GM23338 (cell line): Measurements from ENCODE around the gene CLDN15. TPM values are rescaled to one million over a fixed set of nuclear protein-coding genes. Genes with fewer than 3 reads are reported as not detected.

ENCODE experiments used
- ATAC-seq: fragments of 200-7000 bp; cut with Tn5 transposase; 3 replicates; pipeline ENCODE4 v1.9.1; 2020
- DNase-seq: peaks from one replicate; pipeline ENCODE4 v3.0.0-alpha.2; 2015; ENCODE audit warnings: low spot score
- H2AFZ ChIP-seq: fragments of 200-600 bp; sonication (generic); 2 replicates; pipeline ENCODE4 v1.8.0; 2016; ENCODE audit warnings: antibody characterized with exemption, mild to moderate bottlenecking, moderate library complexity
- H3F3A ChIP-seq: fragments of 200-600 bp; sonication (generic); replicated peaks from 2 replicates; pipeline ENCODE4 v1.8.0; 2017; ENCODE audit warnings: antibody characterized with exemption, mixed run types, low read depth
- H3K27ac ChIP-seq: fragments of 200-600 bp; sonication (generic); 2 replicates; pipeline ENCODE4 v1.6.1; 2016; ENCODE audit warnings: low read depth
- H3K27me3 ChIP-seq: fragments of 200-600 bp; sonication (generic); 2 replicates; pipeline ENCODE4 v1.8.0; 2016; ENCODE audit warnings: mild to moderate bottlenecking, mixed run types, moderate library complexity; ENCODE audit not compliant: insufficient read depth
- H3K36me3 ChIP-seq: fragments of 200-600 bp; sonication (generic); 2 replicates; pipeline ENCODE4 v1.8.0; 2016; ENCODE audit warnings: mild to moderate bottlenecking; ENCODE audit not compliant: insufficient read depth
- H3K4me1 ChIP-seq: fragments of 200-600 bp; sonication (generic); 2 replicates; pipeline ENCODE4 v1.8.0; 2016; ENCODE audit warnings: mild to moderate bottlenecking, moderate library complexity; ENCODE audit not compliant: insufficient read depth
- H3K4me2 ChIP-seq: fragments of 200-600 bp; sonication (generic); 2 replicates; pipeline ENCODE4 v1.7.1; 2017; ENCODE audit warnings: mixed run types
- H3K4me3 ChIP-seq: fragments of 200-600 bp; sonication (generic); 2 replicates; pipeline ENCODE4 v1.6.1; 2016; ENCODE audit warnings: mixed run types
- H3K79me2 ChIP-seq: fragments of 200-600 bp; sonication (generic); replicated peaks from 2 replicates; pipeline ENCODE4 v1.8.0; 2017; ENCODE audit warnings: mild to moderate bottlenecking; ENCODE audit not compliant: insufficient read depth
- H3K9me2 ChIP-seq: fragments of 200-600 bp; sonication (generic); 2 replicates; pipeline ENCODE4 v1.8.0; 2017; ENCODE audit not compliant: insufficient read depth
- H4K20me1 ChIP-seq: fragments of 200-600 bp; sonication (generic); replicated peaks from 2 replicates; pipeline ENCODE4 v1.8.0; 2017; ENCODE audit warnings: mild to moderate bottlenecking; ENCODE audit not compliant: insufficient read depth
- H3K27ac Mint-ChIP-seq: 2 replicates; pipeline ENCODE4 v1.8.0; 2020; ENCODE audit warnings: inconsistent platforms, mild to moderate bottlenecking, moderate library complexity, mixed read lengths
- H3K27me3 Mint-ChIP-seq: 3 replicates; pipeline ENCODE4 v1.8.0; 2022; ENCODE audit warnings: low read depth, mild to moderate bottlenecking, moderate library complexity, mixed read lengths, inconsistent platforms; ENCODE audit not compliant: insufficient read depth, poor library complexity
- H3K36me3 Mint-ChIP-seq: 3 replicates; pipeline ENCODE4 v1.8.0; 2021; ENCODE audit warnings: low read depth, mild to moderate bottlenecking, inconsistent platforms, moderate library complexity, mixed read lengths
- H3K4me1 Mint-ChIP-seq: 3 replicates; pipeline ENCODE4 v1.8.0; 2020; ENCODE audit warnings: mild to moderate bottlenecking, inconsistent platforms, mixed read lengths
- H3K4me3 Mint-ChIP-seq: 3 replicates; pipeline ENCODE4 v1.8.0; 2021; ENCODE audit warnings: moderate library complexity, mild to moderate bottlenecking, inconsistent platforms, mixed read lengths
- H3K9me3 Mint-ChIP-seq: 3 replicates; pipeline ENCODE4 v1.8.0; 2020; ENCODE audit warnings: moderate library complexity, mild to moderate bottlenecking, inconsistent platforms, mixed read lengths
- CREB1 ChIP-seq: fragments of 250-450 bp; sonication (Bioruptor Pico); IDR thresholded peaks from 2 replicates; pipeline ENCODE4 v1.5.0; 2020; ENCODE audit warnings: low read depth, mild to moderate bottlenecking, moderate library complexity
- CTCF ChIP-seq, 2 experiments: fragments of 200-600 bp in 1 of 2; sonication (generic) in 1 of 2; conservative IDR thresholded peaks; 2 replicates each; pipeline versions ENCODE4 v1.5.1 to v1.6.1; 2016 to 2017; ENCODE audit warnings: antibody characterized with exemption in 2 of 2, low read depth in 2 of 2, mild to moderate bottlenecking in 2 of 2, moderate library complexity in 1 of 2
- ETS1 ChIP-seq: IDR thresholded peaks from 2 replicates; pipeline ENCODE4 v1.6.1; 2016; ENCODE audit warnings: antibody characterized with exemption
- EZH2 ChIP-seq: fragments of 200-600 bp; sonication (generic); IDR thresholded peaks from one replicate; pipeline ENCODE4 v1.8.0; 2017; ENCODE audit warnings: antibody characterized with exemption, mild to moderate bottlenecking, low read depth; ENCODE audit not compliant: unreplicated experiment
- EZH2phosphoT487 ChIP-seq: fragments of 200-600 bp; sonication (generic); IDR thresholded peaks from one replicate; pipeline ENCODE4 v1.8.1; 2018; ENCODE audit warnings: antibody characterized with exemption; ENCODE audit not compliant: unreplicated experiment
- JUNB ChIP-seq: IDR thresholded peaks from one replicate; pipeline ENCODE4 v1.6.1; 2016; ENCODE audit warnings: antibody characterized with exemption; ENCODE audit not compliant: unreplicated experiment
- NANOG ChIP-seq: IDR thresholded peaks from 2 replicates; pipeline ENCODE4 v1.6.1; 2016; ENCODE audit warnings: antibody characterized with exemption, borderline replicate concordance
- POLR2AphosphoS5 ChIP-seq: IDR thresholded peaks from 2 replicates; pipeline ENCODE4 v1.6.1; 2016; ENCODE audit warnings: antibody characterized with exemption, low read depth
- REST ChIP-seq: IDR thresholded peaks from one replicate; pipeline ENCODE4 v1.6.1; 2018; ENCODE audit warnings: antibody characterized with exemption; ENCODE audit not compliant: unreplicated experiment
- STAT1 ChIP-seq: IDR thresholded peaks from one replicate; pipeline ENCODE4 v1.6.1; 2016; ENCODE audit warnings: antibody characterized with exemption; ENCODE audit not compliant: unreplicated experiment
- ZNF114 ChIP-seq: fragments of 250-450 bp; sonication (Bioruptor Pico); IDR thresholded peaks from 2 replicates; pipeline ENCODE4 v1.5.0; 2020; ENCODE audit warnings: mild to moderate bottlenecking, moderate library complexity
- ZNF331 ChIP-seq: fragments of 250-450 bp; sonication (Bioruptor Pico); IDR thresholded peaks from 2 replicates; pipeline ENCODE4 v1.5.0; 2020; ENCODE audit warnings: low read depth, mild to moderate bottlenecking, moderate library complexity
- ZNF462 ChIP-seq: fragments of 250-450 bp; sonication (Bioruptor Pico); IDR thresholded peaks from 2 replicates; pipeline ENCODE4 v1.5.0; 2020; ENCODE audit warnings: mild to moderate bottlenecking, moderate library complexity
- polyA plus RNA-seq: library from polyadenylated mRNA; unstranded; fragments of >200 nt; fragmentation: Nextera tagmentation; extraction: Ambion mirVana; gene quantifications from 2 replicates; pipeline ENCODE4 v1.2.1, GENCODE V29; 2016
- total RNA-seq: library from RNA; depleted of rRNA; stranded (reverse); fragments of >200 nt; shearing (Covaris generic); gene quantifications from 2 replicates; pipeline ENCODE4 v1.2.3, GENCODE V29; 2014

Gene CLDN15
- total and polyA plus RNA-seq, 2 experiments from 2014 or later, result 3.6 to 4.1 TPM

- no peak for DNase-seq
- Mint-ChIP-seq H3K9me3 (no peaks in the 10 kb centered on the region), H3K27me3 (peaks cover 15% of the 10 kb centered on the region), H3K4me1 (peaks cover 30% of the 10 kb centered on the region), H3K36me3 (peaks cover 14% of the 10 kb centered on the region), H3K4me3 (no peak overlapping the region), H3K27ac (0 out of 2 replicates have a peak overlapping the region, but pooled peaks have one; percentile 59)
- no peak for ATAC-seq
- no peak for TF ChIP-seq JUNB
- no peak for TF ChIP-seq CTCF (conservative IDR thresholded peaks at IDR 0.05; ENCODE audit: low read depth in 2 of 2)
- TF ChIP-seq EZH2, result no peak
- no peak for TF ChIP-seq EZH2phosphoT487
- no peak for TF ChIP-seq ETS1
- no peak for TF ChIP-seq ZNF462
- TF ChIP-seq NANOG, result no peak
- TF ChIP-seq STAT1, result no peak
- TF ChIP-seq REST, result no peak
- TF ChIP-seq ZNF114, result no peak
- TF ChIP-seq CREB1 (CRISPR knock-in tag), result no peak
- no peak for TF ChIP-seq ZNF331 (CRISPR knock-in tag)
- TF ChIP-seq POLR2AphosphoS5, result no peak
- Histone ChIP-seq H3K79me2 (no peaks in the 10 kb centered on the region), H4K20me1 (no peaks in the 10 kb centered on the region; the same call in 1 of the 2 replicates), H3K4me3 (no peak overlapping the region), H3K36me3 (no peaks in the 10 kb centered on the region), H3K4me1 (peaks cover 43% of the 10 kb centered on the region), H3K4me2 (no peak overlapping the region), H3K27me3 (no peaks in the 10 kb centered on the region), H2AFZ (no peak overlapping the region), H3F3A (peaks cover 30% of the 10 kb centered on the region), H3K27ac (no peak overlapping the region), H3K9me2 (no peaks in the 10 kb centered on the region)
Measured at GRCh38 chr7:101236292-101236835, 1.2 kb downstream of the CLDN15 start.
